ENCODE results near the gene C17orf114.

The C17orf114 gene

DNA sequence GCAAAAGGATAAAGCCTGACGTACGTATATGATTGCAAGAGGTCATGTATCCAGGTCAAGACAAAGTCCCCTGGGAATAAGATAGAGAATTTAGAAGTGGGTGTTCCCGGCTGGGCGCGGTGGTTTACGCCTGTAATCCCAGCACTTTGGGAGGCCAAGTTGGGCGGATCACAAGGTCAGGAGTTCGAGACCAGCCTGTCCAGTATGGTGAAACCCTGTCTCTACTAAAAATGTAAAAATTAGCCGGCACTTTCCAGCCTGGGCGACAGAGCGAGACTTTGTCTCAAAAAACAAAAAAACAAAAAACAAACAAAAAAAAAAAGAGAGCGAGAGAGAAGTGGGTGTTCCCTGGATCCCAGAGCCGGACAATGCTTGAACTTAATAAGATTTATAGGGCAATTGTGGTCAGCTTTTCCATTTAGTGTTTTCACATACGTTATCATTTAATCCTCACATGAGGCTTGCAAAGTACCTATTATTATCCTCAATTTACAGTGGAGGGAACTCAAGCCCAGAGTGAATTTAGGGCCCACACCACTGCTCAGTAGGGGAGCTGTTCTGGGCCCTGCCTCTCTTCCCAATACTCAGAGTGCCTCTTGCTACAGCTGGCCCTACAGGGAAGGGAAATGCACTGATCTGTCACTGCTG lies 13.8 kb downstream of the C17orf114 start:
- no peak for TF ChIP-seq CTCF (IDR thresholded peaks at IDR 0.05)
- ATAC-seq (ENCODE audit: low FRiP score) (no peak), DNase-seq (ENCODE audit: low spot score) (no peak)

DNA sequence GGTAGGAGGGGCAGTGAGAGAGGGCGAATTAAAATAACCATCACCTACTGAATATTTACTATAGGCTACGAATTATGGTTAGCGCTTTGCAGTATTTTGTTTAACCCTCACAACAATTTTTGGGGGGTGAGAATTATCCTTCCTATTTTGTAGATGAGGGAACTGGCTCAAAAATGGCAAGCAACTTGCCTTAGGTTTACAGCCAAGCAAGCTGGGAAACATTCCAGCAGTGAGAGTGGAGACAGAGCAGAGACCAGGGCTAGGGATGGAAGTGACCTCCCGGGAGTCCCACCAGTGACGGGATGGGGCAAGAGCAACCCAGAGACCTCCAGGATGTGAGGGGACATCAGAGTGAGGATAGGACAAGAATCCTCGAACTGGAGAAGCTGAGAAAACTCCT lies 15.6 kb downstream of the C17orf114 start:
- no peak for TF ChIP-seq CTCF (IDR thresholded peaks at IDR 0.05)
- DNase-seq (ENCODE audit: low spot score) (no peak), ATAC-seq (ENCODE audit: low FRiP score) (no peak)

DNA sequence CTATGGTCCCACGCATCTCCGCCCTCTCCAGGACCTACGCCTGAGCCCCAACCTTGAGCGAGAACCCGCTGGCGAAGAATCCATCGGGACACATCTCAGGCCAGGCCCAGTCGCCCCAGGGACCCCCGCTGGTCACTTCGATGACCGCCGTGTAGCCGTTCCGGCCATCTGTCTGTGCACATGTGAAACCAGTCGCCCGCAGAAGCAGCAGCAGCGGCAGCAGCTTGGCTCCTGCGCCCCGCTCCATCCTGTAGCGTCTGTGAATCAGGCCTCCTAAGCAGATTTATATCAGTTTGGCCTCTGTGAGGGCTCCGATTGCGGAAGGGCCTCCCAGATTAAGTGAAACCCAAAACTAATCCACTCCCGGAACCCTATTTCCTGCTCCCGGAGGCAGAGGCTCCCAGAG lies 16.0 kb downstream of the C17orf114 start, which contains the start of gene VMO1:
TSS of gene VMO1 (minus strand) at position 259 of the 406 bp plus-strand sequence. CDS start at position 247, 12 bp downstream.
- no peak for ATAC-seq (ENCODE audit: low FRiP score)
- no peak for DNase-seq (ENCODE audit: low spot score)
- TF ChIP-seq CTCF (IDR thresholded peaks at IDR 0.05): no peak

DNA sequence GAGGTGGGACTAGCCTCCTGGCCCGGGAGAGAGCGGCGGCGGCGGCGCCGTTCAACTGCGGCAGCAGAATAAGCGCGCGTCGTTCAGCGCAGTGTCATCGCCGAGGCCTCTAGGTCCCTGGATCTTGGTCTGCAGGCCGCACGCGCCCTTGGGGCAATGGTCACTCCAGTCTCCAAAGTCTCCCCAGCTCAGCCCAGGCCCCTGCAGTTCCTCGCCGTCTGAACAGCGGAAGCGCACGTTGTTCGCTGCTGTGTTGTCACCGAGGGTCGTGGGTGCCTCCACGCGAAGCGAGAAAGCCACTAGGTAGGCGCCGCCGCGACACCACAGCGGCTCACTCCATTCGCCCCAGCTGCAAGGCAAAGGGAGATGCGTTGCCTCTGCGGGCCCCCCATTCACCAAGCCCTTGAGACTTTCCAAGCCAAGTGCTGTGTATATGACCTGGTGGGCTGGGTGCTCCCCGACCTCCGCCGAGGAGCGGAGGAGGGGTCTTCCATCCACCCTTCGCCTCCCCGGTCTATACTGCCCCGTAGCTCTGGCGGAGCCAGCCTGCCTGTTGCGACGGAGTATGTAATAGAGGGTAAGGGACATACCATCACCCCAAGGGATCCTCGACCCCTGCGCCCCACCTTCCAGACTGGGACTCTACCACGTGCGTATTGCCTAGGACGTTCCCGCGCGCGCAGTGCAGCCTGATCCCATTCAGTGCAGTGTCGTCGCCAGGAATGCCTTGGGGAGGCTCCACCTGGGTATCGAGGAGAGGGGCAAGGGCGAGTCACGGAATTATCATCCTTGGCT lies 16.6 kb downstream of the C17orf114 start:
- ATAC-seq (ENCODE audit: low FRiP score) (no peak), DNase-seq (ENCODE audit: low spot score) (no peak)
- TF ChIP-seq CTCF (IDR thresholded peaks at IDR 0.05): no peak

- DNase-seq (ENCODE audit: low spot score) (no peak), ATAC-seq (ENCODE audit: low FRiP score) (no peak)
- TF ChIP-seq CTCF (IDR thresholded peaks at IDR 0.05): no peak
Observed at GRCh38 chr17:4782652-4783051, 19.5 kb downstream of the C17orf114 start.

- TF ChIP-seq CTCF (IDR thresholded peaks at IDR 0.05): no peak
- DNase-seq (ENCODE audit: low spot score) (no peak), ATAC-seq (ENCODE audit: low FRiP score) (no peak)
Observed at GRCh38 chr17:4780325-4780955, 21.7 kb downstream of the C17orf114 start.

All from omental fat pad (tissue), 3 donors.